Mesodermal cell (in vitro differentiated cells): ENCODE measurements around the gene INO80B. TPM values are rescaled to one million over a fixed set of nuclear protein-coding genes. Genes with fewer than 3 reads are reported as not detected.

Experiments
- H3K27ac ChIP-seq: 2 replicates; pipeline ENCODE4 v1.7.0; 2013; ENCODE audit warnings: mild to moderate bottlenecking, low read depth, low read length, moderate library complexity; ENCODE audit not compliant: severe bottlenecking
- H3K36me3 ChIP-seq: 2 replicates; pipeline ENCODE4 v1.7.1; 2013; ENCODE audit warnings: mild to moderate bottlenecking, low read length, moderate library complexity; ENCODE audit not compliant: control insufficient read depth, insufficient read depth
- H3K4me1 ChIP-seq: one replicate; pipeline ENCODE4 v1.7.1; 2013; ENCODE audit warnings: mild to moderate bottlenecking, low read length; ENCODE audit not compliant: insufficient read depth, control insufficient read depth, poor library complexity, severe bottlenecking
- H3K4me3 ChIP-seq: 2 replicates; pipeline ENCODE4 v1.7.0; 2013; ENCODE audit warnings: low read length, control low read depth, mild to moderate bottlenecking; ENCODE audit not compliant: insufficient read depth, poor library complexity, severe bottlenecking; ENCODE audit errors: extremely low read depth
- H3K9me3 ChIP-seq: 2 replicates; pipeline ENCODE4 v1.7.1; 2013; ENCODE audit warnings: mild to moderate bottlenecking, low read length, moderate library complexity; ENCODE audit not compliant: control insufficient read depth
- WGBS, 2 experiments: methylation state at CpG; one replicate each; pipeline ENCODE4 v1.1.5; 2013; ENCODE audit warnings: missing lambda C conversion rate in 2 of 2; ENCODE audit not compliant: insufficient coverage in 2 of 2; 5-methylcytosine and 5-hydroxymethylcytosine counted together
- polyA plus RNA-seq, 2 experiments: library from polyadenylated mRNA; stranded (reverse); fragments of 50-300 nt; gene quantifications; one replicate each; pipeline ENCODE4 v1.2.3, GENCODE V29; 2013

Gene INO80B
- polyA plus RNA-seq (2013, experiment 1 of 2) = 17.7 TPM
- 11.7 TPM for polyA plus RNA-seq (2013, experiment 2 of 2)

DNA sequence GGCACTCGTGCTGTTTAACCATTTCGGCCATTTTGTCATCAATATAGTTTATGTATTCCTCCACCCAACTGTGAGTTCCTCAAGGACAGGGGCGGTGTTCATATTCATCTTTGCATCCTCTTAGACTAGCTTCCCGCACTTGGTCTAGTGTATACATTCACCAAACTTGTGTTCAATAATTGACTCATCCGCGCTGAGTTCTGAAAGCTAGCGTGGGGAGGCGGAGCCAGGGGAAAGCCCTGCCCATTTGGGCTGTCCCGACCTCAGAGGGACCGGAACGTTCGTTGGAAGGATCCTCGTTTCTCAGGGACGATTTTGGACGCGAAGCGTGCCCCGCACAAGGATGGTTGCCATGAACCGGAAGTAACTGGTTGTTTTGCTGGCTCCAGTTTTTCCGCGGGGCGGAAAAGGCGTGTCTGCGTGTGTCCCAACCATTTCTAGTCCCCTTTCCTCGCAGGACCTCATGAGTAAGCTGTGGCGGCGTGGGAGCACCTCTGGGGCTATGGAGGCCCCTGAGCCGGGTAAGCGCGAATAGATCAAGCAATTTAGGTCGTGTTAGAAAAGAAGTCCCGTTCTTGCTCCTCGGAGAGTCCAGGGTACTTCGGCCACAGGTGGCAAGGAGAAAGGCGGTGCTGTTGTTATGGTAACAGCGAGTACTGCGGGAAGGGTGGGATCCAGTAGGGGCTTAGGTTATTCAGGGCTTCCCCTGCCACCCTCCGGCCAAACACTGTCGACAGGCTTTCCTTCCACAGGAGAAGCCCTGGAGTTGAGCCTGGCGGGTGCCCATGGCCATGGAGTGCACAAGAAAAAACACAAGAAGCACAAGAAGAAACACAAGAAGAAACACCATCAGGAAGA, at the start of gene INO80B:
INO80B (plus strand) TSS at position 434 of the 858 bp plus-strand sequence; CDS start at position 464, 30 bp downstream.
- no peaks in the 10 kb centered on the region for H3K36me3 ChIP-seq
- peaks cover 17% of the 10 kb centered on the region for H3K4me1 ChIP-seq
- H3K27ac ChIP-seq = peak within 1 kb of the TSS; percentile 48
- H3K9me3 ChIP-seq = no peaks in the 10 kb centered on the region
- 6% methylated on average over 36 of the region's 40 CpGs for WGBS, 2 experiments
- peak within 1 kb of the TSS; percentile 75 for H3K4me3 ChIP-seq

GRCh38 chr2:74406035-74406434, 48.9 kb upstream of the INO80B start:
- no peaks in the 10 kb centered on the region for H3K9me3 ChIP-seq
- no peaks in the 10 kb centered on the region for H3K36me3 ChIP-seq
- H3K27ac ChIP-seq = no peak overlapping the region
- no peak overlapping the region for H3K4me3 ChIP-seq
- no peaks in the 10 kb centered on the region for H3K4me1 ChIP-seq

- Histone ChIP-seq H3K27ac (no peak overlapping the region), H3K36me3 (no peaks in the 10 kb centered on the region), H3K4me3 (no peak overlapping the region), H3K4me1 (no peaks in the 10 kb centered on the region), H3K9me3 (no peaks in the 10 kb centered on the region)
- WGBS, 2 experiments = 92 to 94% methylated on average over 5 of the region's 5 CpGs
These were observed 47.2 kb upstream of the INO80B start for GRCh38 chr2:74407682-74408081.

- no peak overlapping the region for H3K27ac ChIP-seq
- H3K4me3 ChIP-seq = no peak overlapping the region
- H3K9me3 ChIP-seq = no peaks in the 10 kb centered on the region
- H3K4me1 ChIP-seq = no peaks in the 10 kb centered on the region
- WGBS, 2 experiments = 90 to 95% methylated on average over 8 of the region's 8 CpGs
- no peaks in the 10 kb centered on the region for H3K36me3 ChIP-seq
These were observed 41.7 kb upstream of the INO80B start for GRCh38 chr2:74413001-74413698.

- 91 to 92% methylated on average over 18 to 19 of the region's 19 CpGs for WGBS, 2 experiments
- H3K4me1 ChIP-seq = no peaks in the 10 kb centered on the region
These were observed 40.4 kb upstream of the INO80B start for GRCh38 chr2:74414441-74414840.

DNA sequence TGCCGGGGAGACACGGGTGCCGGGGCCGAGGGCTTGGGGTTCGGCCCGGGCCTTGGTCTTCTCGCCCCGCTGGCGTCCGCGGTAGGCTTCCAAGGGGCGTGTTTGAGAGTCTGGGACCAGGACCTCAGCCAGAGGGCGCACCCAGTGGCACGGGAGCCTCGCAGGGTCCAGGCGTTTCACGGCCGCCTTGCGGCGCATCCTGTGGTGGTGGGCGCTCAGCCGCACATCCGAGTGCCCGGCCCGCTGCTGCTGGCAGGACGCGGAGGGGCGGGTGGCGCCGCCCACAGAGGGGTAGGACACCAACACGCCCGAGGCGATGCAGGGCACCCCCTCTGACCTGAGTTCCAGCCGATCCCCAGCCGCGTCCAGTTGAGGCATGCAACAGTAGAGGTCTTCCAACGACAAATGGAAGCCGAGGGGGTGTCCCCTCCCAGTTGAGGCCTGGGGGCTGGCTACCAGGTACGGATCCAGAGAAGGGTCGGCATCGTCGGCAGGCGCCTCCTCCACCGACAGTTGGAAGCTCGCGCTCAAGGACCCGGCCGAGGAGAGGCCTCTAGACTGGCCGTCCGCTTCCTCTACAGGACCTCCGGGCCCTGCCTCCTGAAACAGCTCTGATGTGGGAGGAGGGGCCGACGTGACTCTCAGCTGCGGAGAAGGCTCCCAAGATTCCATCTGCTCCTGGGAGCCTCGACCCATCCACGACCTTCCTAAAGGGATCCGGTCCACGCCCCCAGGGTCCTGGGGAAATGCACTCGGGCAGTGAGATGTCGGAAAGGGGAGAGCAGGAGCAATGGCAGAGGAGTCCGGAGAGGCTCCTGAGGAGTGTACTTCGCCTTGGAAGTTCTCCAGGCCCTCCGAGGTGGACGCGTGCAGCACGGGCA, 39.8 kb upstream of the INO80B start:
- no peaks in the 10 kb centered on the region for H3K36me3 ChIP-seq
- H3K4me1 ChIP-seq = no peaks in the 10 kb centered on the region
- H3K4me3 ChIP-seq = no peak overlapping the region
- no peak overlapping the region for H3K27ac ChIP-seq
- H3K9me3 ChIP-seq = no peaks in the 10 kb centered on the region
- 86 to 90% methylated on average over 53 to 64 of the region's 66 CpGs for WGBS, 2 experiments

More at GRCh38 chr2:74414441-74414840, 40.4 kb upstream of the INO80B start:
- Histone ChIP-seq H3K36me3 (no peaks in the 10 kb centered on the region), H3K4me3 (no peak overlapping the region), H3K9me3 (no peaks in the 10 kb centered on the region), H3K27ac (no peak overlapping the region)

GRCh38 chr2:74415762-74416395, 39.0 kb upstream of the INO80B start:
- Histone ChIP-seq H3K4me1 (no peaks in the 10 kb centered on the region), H3K27ac (no peak overlapping the region), H3K9me3 (no peaks in the 10 kb centered on the region), H3K36me3 (no peaks in the 10 kb centered on the region), H3K4me3 (no peak overlapping the region)
- whole genome bisulfite sequencing, 2 experiments = 89 to 90% methylated on average over 34 of the region's 35 CpGs

DNA sequence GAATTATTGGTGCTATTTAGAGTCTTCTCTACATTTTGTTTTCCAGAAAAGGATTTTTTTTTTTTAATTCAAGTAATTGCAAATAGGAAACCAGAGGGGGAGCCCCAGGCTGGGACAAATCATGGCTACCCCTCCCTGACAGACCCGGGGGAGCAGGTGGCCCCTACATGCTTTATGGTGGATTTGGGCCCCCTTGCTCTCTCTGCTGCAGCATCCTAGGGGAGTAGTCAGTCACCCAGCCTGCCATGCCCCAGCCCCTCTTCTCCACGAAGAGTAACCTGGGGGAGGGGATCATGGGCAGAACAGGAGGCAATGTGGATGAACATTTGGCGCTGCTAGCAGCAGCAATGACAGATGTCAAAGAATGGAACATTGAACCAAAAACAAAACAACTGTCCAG, 38.1 kb upstream of the INO80B start:
- H3K9me3 ChIP-seq = no peaks in the 10 kb centered on the region
- no peaks in the 10 kb centered on the region for H3K36me3 ChIP-seq
- no peak overlapping the region for H3K27ac ChIP-seq
- H3K4me1 ChIP-seq = no peaks in the 10 kb centered on the region
- no peak overlapping the region for H3K4me3 ChIP-seq
- 67 to 73% methylated on average over 1 to 3 of the region's 3 CpGs for WGBS, 2 experiments

DNA sequence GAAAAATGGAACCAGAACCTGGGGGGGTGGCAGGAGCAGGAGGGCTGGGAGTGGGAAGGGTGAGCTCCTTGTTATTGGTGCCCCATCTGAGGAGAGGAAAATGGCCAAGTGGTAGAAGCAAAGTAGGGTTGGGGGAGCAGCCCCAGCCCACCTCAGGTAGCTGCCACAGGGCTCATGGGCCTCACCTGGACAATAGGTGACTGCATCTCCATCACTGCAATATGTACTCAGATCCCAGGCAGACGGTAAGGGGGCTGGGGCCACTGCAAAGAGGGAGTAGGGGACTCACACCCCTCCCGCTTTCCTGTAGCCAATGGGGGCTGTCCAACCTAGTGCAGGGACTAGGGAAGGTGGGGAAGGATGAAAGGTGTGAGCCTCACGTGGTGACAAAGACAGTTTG, 37.7 kb upstream of the INO80B start:
- WGBS, 2 experiments = 90% methylated on average over 2 of the region's 3 CpGs; no CpG with 5 or more reads in 1 of the 2 experiments
- H3K36me3 ChIP-seq = no peaks in the 10 kb centered on the region
- H3K4me3 ChIP-seq = no peak overlapping the region
- peaks cover under 1% of the 10 kb centered on the region for H3K4me1 ChIP-seq
- H3K9me3 ChIP-seq = no peaks in the 10 kb centered on the region
- no peak overlapping the region for H3K27ac ChIP-seq

GRCh38 chr2:74417763-74418162, 37.1 kb upstream of the INO80B start:
- H3K36me3 ChIP-seq = no peaks in the 10 kb centered on the region
- WGBS, 2 experiments = 84 to 89% methylated on average over 1 to 4 of the region's 6 CpGs
- H3K27ac ChIP-seq = no peak overlapping the region
- H3K9me3 ChIP-seq = no peaks in the 10 kb centered on the region
- H3K4me1 ChIP-seq = peaks cover 2% of the 10 kb centered on the region
- no peak overlapping the region for H3K4me3 ChIP-seq
